Middle frontal gyrus (tissue), 1 donor: Measurements from ENCODE around the gene CFAP65.

Experiments
- DNase-seq: peaks from one replicate; pipeline ENCODE4 v3.0.0-alpha.2; 2015; ENCODE audit warnings: low spot score; ENCODE audit errors: extremely low spot score

The CFAP65 gene

GRCh38 chr2:219034823-219035222 lies 6.5 kb downstream of the CFAP65 start:
- no peak for DNase-seq

GRCh38 chr2:219032051-219032745 lies 9.1 kb downstream of the CFAP65 start:
- DNase-seq = no peak

DNA sequence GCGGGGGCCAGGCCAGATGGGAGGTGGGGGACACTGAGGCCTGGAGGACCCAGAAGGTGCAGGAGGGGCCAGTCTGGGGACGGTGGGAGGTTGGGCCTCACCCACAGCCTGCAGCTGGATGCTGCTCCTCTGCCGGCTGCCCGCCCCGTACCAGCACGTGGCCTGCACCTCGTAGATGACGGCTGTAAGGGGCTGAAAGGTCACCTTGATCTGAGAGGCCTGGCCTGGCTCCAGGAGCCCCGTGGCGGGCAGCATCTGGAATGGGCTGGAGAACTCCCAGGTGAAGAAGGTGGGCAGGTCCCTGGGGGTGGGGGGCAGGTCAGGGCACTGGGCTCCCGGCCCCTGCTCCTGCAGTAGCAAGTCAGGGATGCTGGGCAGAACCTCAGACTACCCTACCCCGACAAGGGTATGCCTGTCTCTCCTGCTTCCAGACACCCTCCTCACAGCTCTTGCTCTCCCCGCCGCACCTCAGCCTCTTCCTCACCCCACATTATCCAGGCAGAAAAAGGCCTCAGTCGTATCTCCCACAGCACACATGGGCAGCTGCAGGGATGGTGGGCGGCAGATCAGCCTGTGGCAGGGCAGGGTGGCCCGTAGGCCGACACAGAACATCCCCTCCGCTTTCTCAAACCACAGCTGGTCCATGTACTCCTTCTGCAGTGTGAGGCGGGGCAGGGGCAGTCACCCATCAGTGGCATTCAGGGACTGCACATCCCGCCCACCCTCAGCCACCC lies 10.1 kb downstream of the CFAP65 start:
- DNase-seq = no peak

- DNase-seq = no peak
These were observed 11.0 kb downstream of the CFAP65 start for GRCh38 chr2:219030177-219030940.

- peak; percentile 64 for DNase-seq
These were observed 11.5 kb downstream of the CFAP65 start for GRCh38 chr2:219029829-219030165.

DNA sequence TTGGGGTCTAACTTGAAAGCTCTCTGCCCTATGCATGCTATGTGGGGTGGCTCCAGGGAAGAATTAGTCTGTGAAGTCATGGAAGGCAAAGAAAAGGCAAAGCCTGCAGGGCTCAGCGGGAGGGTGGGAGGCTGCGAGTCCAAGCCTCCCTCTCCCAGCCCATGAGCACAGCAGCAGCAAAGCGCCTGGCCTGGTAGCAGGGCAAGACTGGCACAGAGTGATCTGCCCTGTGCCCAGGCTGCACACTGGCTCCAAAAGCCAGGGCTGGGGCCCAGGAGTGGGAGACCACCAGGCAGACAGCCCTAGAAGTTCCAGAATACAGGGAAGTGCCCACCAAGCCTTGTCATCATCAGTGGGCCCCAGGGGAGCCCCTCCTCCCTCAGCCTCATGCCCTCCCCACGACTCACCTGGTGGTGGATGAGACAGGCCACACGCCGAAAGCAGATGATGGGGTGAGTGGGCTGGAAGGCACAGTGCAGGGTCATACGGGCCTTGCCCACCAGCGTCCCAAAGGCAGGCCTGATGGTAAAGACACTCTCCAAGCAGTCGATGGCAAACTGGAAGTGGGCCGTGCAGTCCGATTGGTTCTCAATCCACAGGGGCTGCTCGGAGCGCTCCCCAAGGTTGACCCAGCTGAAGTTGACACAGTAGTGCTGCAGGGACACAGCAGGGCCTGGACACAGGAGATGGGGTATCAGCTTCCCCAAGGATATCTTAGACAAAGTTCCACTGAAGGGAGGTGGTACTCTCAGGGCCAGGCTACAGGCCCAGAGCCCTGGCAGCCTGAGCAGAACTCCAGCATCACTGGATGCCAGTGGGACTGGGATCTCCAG lies 12.1 kb downstream of the CFAP65 start:
- no peak for DNase-seq

DNA sequence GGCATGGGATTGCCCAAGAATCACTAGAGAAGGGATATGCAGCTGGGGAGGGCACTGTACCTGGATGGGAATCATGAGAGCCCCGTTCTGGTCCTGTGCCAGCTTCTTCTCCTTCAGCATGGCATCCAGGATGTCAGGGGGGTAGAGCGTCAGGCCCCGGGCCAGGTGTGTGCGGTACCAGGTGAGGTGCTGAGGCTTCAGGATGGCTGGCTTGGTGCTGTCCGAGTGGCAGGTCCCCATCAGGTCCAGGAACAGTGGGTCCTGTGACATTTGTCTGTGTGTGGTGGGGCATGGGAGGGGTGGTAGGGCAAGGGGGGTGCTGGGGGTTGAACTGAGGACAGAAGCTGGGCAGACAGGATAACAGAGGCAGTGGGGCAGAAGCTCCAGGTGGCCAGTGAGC lies 13.2 kb downstream of the CFAP65 start:
- DNase-seq = no peak

DNA sequence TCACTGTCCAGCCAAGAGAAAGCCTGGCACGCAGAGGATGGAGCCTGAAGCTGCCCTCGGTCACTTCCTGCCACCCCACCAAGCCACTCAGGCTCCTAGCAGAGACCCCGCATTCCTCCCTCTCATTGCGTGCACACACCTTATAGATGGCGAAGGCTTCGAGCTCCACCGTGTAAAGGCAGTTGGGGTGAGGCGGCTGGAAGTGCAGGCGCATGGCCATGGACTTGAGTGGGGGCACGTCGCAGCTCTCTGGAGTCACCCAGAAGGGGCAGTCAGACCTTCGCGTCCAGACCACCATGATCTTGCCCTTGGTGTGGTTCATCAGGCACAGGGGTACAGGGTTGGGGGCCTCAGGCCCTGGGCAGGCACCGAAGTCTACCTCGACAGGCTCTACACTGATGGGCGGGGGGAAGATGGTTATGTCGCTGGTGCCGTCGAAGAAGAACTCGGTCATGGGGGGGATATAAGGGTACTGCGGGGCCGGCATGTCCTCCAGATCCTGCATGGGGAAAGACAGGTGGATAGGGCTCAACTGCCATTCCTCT lies 13.7 kb downstream of the CFAP65 start:
- DNase-seq = no peak

DNA sequence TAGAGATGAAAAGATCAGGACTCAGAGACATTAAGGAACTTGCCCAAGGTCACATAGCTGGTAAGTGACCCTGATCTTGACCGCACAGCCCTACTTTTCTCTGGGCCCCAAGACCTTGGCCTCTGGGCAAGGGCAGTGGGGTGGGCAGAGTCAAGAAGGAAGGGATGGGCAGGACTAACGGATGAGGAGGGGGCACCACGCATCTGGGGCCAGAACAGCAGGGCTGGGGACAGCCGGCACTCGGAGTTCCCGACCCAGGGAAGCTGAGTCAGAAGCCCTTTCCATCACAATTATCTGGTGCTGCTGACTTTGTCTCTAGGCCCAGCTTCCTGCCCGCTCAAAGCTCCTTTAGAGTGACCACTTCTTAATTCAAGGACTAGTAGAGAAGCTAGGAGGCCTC lies 14.4 kb downstream of the CFAP65 start:
- no peak for DNase-seq

DNA sequence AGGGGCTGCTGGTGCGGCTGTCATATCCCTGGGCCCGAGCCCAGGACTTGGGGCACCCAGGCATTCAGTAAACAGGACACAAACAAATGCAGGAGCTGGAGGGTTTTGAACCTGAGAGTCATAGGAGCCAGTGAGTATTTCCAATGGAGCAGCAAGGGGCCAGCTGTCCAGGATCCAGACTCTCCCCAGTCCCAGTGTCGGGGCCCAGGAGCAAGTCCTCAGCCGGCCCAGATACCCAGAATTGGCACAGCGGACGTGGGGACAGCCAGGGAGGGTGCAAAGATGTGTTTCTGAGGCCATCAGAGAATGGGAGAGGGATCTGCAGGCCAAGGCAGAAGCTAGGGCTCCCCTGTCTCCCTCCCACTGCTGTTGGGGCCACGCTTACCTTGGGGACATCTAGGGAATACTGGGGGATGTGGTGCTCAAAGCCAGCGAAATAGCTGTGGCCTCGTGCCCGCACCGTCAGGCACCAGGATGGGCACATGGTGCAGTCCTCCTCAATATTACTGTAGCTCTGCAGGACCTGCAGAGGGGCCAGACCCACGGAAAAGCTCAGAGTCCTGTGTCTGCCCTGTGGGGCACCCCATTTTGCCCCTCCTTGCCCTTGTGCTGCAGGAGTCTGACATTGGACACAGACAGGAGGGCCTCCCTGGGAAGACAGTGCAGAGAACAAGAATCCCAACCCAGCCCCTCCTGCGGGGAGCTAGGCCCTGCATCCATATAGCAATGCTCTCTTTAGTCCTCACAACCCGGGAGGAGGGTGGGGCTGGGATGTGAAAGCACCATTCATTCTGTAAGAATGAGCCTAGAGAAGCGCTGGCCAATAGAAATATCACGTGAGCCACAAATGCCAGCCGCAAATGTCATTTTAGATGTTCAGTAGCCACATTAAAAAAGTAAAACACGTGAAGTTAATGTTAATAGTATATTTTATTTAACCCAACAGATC lies 15.4 kb downstream of the CFAP65 start:
- DNase-seq = peak; percentile 33

GRCh38 chr2:219024059-219024458 lies 17.3 kb downstream of the CFAP65 start:
- no peak for DNase-seq

DNA sequence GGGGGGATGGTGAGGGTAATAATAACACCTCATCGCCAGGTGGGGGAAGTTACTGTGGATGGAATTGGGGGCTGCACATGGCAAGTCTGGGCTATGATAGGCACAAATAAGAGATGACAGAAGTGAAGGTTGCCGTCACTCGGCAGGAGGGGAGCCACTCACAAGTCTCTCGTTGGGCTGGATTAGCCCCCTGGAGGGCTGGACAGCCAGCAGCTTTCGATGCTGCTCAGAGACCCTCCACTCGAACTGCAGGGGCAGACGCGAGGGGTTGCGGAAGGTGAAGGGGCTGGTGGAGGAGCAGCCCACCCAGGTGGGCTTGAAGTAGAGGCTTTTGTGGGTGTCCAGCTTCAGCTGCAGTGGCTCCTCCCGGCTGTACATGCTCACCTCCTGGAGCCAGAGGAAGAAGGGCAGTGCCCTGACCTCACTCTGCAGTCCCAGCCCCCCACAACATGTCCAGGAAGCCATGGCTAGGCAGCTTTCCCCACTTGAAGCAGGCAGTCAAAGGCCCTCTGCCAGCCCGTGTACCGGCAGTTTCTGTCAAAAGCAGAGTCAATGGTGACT lies 18.2 kb downstream of the CFAP65 start:
- no peak for DNase-seq

- DNase-seq = no peak
These were observed 18.7 kb downstream of the CFAP65 start for GRCh38 chr2:219022616-219023015.

- no peak for DNase-seq
These were observed 19.3 kb downstream of the CFAP65 start for GRCh38 chr2:219022041-219022440.

DNA sequence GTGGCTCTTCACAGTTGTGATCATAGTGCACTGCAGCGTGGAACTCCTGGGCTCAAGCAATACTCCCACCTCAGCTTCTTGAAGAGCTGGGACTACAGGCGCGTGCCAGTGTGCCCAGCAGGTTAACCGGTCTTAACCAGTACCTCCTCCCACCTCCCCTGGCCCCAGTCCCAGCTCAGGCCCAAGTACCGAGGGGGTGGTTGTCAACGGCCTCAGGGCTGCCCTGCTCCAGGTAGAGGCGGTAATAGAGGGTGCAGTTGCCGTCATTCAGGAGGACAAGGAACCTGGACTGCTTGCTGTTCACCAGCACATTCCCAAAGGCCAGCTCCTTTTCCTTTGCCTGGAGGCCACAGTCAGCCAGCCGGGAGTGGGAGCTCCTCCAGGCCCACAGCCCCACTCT lies 19.7 kb downstream of the CFAP65 start:
- no peak for DNase-seq

DNA sequence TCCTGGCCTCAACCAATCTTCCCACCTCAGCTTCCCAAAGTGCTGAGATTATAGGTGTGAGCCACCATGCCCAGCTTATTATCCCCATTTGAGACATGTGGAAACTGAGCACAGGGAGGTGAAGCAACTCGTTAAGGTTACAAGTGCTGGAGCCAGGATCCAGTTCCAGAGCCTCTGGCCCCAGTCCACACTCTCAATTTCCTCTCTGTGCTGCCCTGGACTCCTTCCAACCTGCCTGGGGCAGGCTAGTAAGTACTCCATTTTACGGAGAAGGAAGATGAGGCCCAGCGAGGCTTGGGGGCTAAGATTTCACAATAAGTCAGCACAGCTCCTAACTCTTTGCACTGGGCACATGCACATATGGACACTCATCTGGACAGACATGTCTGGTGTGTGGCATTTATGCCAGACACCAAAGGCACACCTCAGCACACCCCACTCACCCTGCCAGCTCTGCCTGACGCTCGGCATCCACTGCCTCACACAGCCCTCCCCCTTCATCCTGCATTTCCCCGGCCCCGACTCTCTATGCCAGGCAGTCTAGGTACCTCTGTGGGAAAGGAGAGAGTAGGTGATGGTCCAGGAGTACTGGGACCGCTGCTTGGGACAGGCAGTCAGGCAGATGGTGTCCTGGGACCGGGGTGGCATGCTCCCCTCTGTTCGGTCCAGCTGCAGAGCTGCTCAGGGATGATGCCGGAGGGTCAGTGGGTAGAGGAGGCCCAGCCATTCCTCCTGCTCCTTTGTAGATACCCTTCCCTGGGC lies 20.5 kb downstream of the CFAP65 start:
- no peak for DNase-seq

GRCh38 chr2:219019436-219019835 lies 21.9 kb downstream of the CFAP65 start:
- no peak for DNase-seq

DNA sequence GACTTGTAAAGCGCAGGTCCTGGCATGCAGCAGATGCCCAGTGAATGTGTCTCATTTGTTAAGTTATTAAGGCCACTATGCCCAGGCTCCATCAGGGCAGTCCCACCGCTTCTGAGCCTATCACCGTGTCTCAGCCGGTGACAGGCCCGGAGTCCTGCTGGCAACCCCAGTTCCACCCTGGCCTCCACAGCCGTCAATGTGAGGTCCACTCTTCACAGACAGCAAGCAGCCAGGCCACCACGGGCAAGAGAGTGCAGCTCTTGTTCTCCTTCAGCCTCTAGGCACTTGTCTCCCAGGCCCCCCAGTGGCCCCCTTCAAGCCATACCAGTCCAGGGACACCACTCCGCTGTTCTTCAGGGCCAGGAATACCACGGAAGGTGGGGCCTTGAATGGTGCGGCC lies 22.6 kb downstream of the CFAP65 start:
- DNase-seq = no peak

DNA sequence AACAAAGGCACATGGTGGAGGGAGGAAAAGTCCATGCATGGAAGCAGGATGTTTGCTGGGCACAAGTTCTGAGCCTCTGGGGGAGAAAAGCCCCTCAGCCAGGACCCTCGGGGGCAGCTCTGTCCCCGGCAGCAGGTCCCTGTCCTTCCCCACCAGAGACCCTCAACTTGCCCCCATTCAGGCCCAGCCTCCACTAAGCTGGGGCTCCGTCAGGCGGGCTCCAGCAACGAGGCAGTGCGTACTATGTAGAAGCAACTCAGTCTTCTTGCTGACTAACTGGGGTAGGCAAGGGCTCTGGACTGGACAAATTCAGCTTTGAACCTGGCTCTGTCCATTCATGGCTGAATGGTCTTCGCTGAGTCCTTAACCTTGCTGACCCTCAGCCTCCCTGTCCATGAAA lies 23.0 kb downstream of the CFAP65 start:
- no peak for DNase-seq
